Cortex of kidney (tissue), 1 donor: ENCODE data around the gene TRNP1.

Experiments used
- DNase-seq: peaks from one replicate; lab custom pipeline; 2025; lab: John Stamatoyannopoulos, UW

Gene TRNP1

GRCh38 chr1:27026621-27027574, 33.4 kb downstream of the TRNP1 start:
- DNase-seq: no peak

- no peak for DNase-seq
Measured at GRCh38 chr1:27027575-27028250, 34.2 kb downstream of the TRNP1 start.

GRCh38 chr1:27029517-27029916, 36.0 kb downstream of the TRNP1 start:
- no peak for DNase-seq

- DNase-seq: no peak
Measured at GRCh38 chr1:27031235-27032118, 38.0 kb downstream of the TRNP1 start.

- no peak for DNase-seq
Measured at GRCh38 chr1:27032119-27032461, 38.6 kb downstream of the TRNP1 start.

- DNase-seq: no peak
Measured at GRCh38 chr1:27033043-27033746, 39.7 kb downstream of the TRNP1 start.

GRCh38 chr1:27035344-27035743, 41.9 kb downstream of the TRNP1 start:
- no peak for DNase-seq

- DNase-seq: no peak
Measured at GRCh38 chr1:27036718-27037117, 43.2 kb downstream of the TRNP1 start.

- no peak for DNase-seq
Measured at GRCh38 chr1:27037518-27037917, 44.0 kb downstream of the TRNP1 start.

- DNase-seq: no peak
Measured at GRCh38 chr1:27038020-27038419, 44.5 kb downstream of the TRNP1 start.

- no peak for DNase-seq
Measured at GRCh38 chr1:27042670-27043069, 49.2 kb downstream of the TRNP1 start.

GRCh38 chr1:27044613-27045151, 51.2 kb downstream of the TRNP1 start:
- DNase-seq: no peak

- DNase-seq: no peak
Measured at GRCh38 chr1:27045973-27046558, 52.6 kb downstream of the TRNP1 start.

- no peak for DNase-seq
Measured at GRCh38 chr1:27047914-27048313, 54.4 kb downstream of the TRNP1 start.

GRCh38 chr1:27049100-27049499, 55.6 kb downstream of the TRNP1 start:
- no peak for DNase-seq

- DNase-seq: no peak
Measured at GRCh38 chr1:27049607-27050006, 56.1 kb downstream of the TRNP1 start.
